ENCODE data around the gene SURF2.

The SURF2 gene

DNA sequence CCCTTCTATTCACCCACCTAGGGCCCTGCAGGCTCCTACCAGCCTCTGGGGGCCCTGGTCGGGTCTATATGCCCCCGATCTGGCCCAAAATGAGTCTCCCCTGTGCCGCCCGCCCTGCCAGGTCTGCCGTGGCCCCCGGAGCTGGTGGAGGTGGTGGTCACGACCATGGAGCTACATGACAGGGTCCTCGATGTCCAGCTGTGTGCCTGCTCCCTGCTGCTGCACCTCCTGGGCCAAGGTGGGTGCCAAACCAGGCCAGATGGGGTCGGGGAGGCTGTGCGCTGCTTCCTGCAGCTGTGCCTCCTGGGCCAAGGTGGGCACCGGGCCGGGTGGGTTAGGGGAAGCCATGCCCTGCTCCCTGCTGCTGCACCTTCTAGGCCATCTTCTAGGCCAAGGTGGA, 43.9 kb downstream of the SURF2 start:
- ATAC-seq (ENCODE audit: low read depth), result no peak
- no peak for DNase-seq (ENCODE audit: low spot score in 2 of 2)
- Mint-ChIP-seq H3K9me3 (no peaks in the 10 kb centered on the region), H3K27me3 (no peaks in the 10 kb centered on the region), H3K4me3 (no peak overlapping the region), H3K4me1 (peaks cover 9% of the 10 kb centered on the region), H3K27ac (no peak overlapping the region), H3K36me3 (peaks cover 3% of the 10 kb centered on the region)

- Mint-ChIP-seq H3K4me3 (no peak overlapping the region), H3K27ac (no peak overlapping the region), H3K9me3 (no peaks in the 10 kb centered on the region), H3K36me3 (peaks cover 8% of the 10 kb centered on the region), H3K4me1 (peaks cover 11% of the 10 kb centered on the region), H3K27me3 (no peaks in the 10 kb centered on the region)
- DNase-seq (ENCODE audit: low spot score in 2 of 2) (no peak), ATAC-seq (ENCODE audit: low read depth) (no peak)
Measured at GRCh38 chr9:133401588-133401987, 45.2 kb downstream of the SURF2 start.

GRCh38 chr9:133402689-133403088, 46.3 kb downstream of the SURF2 start:
- Mint-ChIP-seq H3K4me1 (peaks cover 17% of the 10 kb centered on the region), H3K4me3 (no peak overlapping the region), H3K27ac (no peak overlapping the region), H3K9me3 (no peaks in the 10 kb centered on the region), H3K27me3 (no peaks in the 10 kb centered on the region), H3K36me3 (peaks cover 13% of the 10 kb centered on the region)
- ATAC-seq (ENCODE audit: low read depth), result no peak
- DNase-seq (ENCODE audit: low spot score in 2 of 2), result no peak

- ATAC-seq (ENCODE audit: low read depth) (peak; percentile 55), DNase-seq (ENCODE audit: low spot score in 2 of 2) (peak; percentile 45 to 46)
- Mint-ChIP-seq H3K4me1 (peaks cover 17% of the 10 kb centered on the region), H3K9me3 (no peaks in the 10 kb centered on the region), H3K27ac (no peak overlapping the region), H3K4me3 (no peak overlapping the region), H3K27me3 (no peaks in the 10 kb centered on the region), H3K36me3 (peaks cover 13% of the 10 kb centered on the region)
Measured at GRCh38 chr9:133403766-133404453, 47.6 kb downstream of the SURF2 start.

DNA sequence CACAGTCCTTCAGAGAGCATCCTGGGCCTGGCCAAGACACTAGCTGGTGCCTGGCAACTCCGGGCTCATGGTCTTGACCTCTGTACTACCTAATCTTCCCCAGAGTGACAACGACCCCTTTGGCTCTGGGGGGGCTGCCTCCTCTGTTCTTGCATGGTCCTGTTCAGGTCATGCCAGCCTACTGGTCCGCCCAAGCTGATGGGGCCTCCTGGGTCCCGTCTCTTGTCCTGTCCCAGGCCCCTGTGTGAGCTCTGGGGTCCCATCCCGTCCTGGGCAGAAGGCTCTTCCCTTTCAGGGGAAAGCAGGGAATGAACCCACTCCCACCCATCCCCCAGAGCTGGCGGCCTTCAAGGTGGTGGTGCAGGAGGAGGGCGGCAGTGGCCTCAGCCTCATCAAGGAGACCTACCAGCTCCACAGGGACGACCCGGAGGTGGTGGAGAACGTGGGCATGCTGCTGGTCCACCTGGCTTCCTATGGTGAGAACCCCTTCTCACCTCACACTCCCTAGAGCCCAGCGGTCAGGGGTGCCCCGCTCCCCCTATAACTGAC, 48.2 kb downstream of the SURF2 start:
- Mint-ChIP-seq H3K9me3 (no peaks in the 10 kb centered on the region), H3K4me1 (peaks cover 15% of the 10 kb centered on the region), H3K36me3 (peaks cover 13% of the 10 kb centered on the region), H3K27ac (no peak overlapping the region), H3K27me3 (no peaks in the 10 kb centered on the region), H3K4me3 (no peak overlapping the region)
- ATAC-seq (ENCODE audit: low read depth) (no peak), DNase-seq (ENCODE audit: low spot score in 2 of 2) (no peak)

GRCh38 chr9:133405508-133406438, 49.4 kb downstream of the SURF2 start:
- Mint-ChIP-seq H3K27ac (no peak overlapping the region), H3K27me3 (no peaks in the 10 kb centered on the region), H3K4me1 (peaks cover 15% of the 10 kb centered on the region), H3K9me3 (no peaks in the 10 kb centered on the region), H3K36me3 (peaks cover 19% of the 10 kb centered on the region), H3K4me3 (no peak overlapping the region)
- no peak for DNase-seq (ENCODE audit: low spot score in 2 of 2)
- no peak for ATAC-seq (ENCODE audit: low read depth)

- ATAC-seq (ENCODE audit: low read depth) (peak; percentile 94), DNase-seq (ENCODE audit: low spot score in 2 of 2) (peak; percentile 81)
- Mint-ChIP-seq H3K27ac (peak overlapping the region; percentile 73), H3K9me3 (no peaks in the 10 kb centered on the region), H3K36me3 (peaks cover 19% of the 10 kb centered on the region), H3K4me3 (no peak overlapping the region), H3K4me1 (peaks cover 15% of the 10 kb centered on the region), H3K27me3 (no peaks in the 10 kb centered on the region)
Measured at GRCh38 chr9:133406480-133407307, 50.3 kb downstream of the SURF2 start.

DNA sequence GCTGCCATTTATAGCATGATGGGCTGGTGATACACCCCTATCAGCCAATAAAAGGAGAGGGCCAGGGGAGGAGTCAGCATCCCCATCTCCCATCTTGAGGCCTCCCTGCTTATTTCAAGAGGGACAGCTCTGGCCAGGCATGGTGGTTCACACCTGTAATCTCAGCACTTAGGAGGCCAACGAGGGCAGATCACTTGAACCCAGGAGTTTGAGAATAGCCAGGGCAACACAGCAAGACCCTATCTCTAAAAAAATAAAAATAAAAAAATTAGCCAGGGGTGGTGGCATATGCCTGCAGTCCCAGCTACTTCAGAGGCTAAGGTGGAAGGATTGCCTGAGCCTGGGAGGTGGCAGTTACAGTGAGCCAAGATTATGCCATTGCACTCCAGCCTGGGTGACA, 51.7 kb downstream of the SURF2 start:
- Mint-ChIP-seq H3K36me3 (peaks cover 27% of the 10 kb centered on the region), H3K9me3 (no peaks in the 10 kb centered on the region), H3K27ac (no peak overlapping the region), H3K27me3 (no peaks in the 10 kb centered on the region), H3K4me1 (peaks cover 13% of the 10 kb centered on the region), H3K4me3 (no peak overlapping the region)
- DNase-seq (ENCODE audit: low spot score in 2 of 2), result no peak
- ATAC-seq (ENCODE audit: low read depth), result no peak
